NCI-H748 (cell line): Measurements from ENCODE around the gene OAT.

Experiments
- DNase-seq: peaks from one replicate; lab custom pipeline; 2025; ENCODE audit not compliant: unreplicated experiment; lab: John Stamatoyannopoulos, UW

Gene OAT

DNA sequence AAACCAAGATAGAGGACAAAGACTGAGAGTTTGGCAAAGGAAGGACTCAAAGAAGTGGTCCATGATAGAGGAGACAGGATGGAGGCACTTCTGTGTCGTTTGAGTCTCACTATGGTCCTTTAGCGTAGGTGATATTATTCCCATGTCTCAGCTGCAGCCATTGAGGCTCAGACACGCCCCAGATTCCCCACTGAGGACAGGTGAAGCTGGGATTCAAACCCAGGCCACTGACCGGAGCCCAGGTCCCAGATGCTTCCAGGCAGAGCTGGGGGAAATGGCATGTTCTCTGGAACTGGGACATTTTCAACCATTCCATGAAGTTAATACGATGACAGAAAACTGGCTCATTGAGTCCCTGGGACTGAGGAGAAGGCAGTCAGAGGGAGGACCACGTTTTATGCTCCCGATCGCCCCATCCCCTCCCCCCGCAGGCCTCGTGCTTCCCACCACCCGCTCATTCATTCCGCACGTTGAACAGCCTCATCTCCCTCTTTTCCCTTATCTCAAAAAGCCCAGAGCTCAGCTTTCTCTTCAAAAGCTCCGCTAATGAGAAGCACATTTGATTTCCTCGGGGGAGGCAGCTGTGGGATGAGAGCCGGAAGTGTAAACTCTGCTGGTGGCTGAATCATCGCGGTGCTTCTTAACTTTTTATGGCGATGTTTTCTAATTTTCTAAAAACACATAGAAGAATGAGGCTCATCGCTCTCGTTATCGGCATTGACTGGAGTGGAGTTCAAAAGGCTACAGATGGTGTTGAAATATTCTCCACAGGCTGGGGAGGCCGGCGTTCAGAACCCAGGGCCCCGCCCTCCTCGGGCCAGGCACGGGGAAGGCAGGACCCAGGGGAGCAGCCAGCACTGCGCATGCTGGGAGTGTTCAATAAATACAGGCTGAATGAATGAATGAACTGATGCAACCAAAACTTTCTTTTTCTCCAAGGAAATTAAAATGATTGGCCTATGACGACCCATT, 64.0 kb downstream of the OAT start:
- peak; percentile 60 for DNase-seq

DNA sequence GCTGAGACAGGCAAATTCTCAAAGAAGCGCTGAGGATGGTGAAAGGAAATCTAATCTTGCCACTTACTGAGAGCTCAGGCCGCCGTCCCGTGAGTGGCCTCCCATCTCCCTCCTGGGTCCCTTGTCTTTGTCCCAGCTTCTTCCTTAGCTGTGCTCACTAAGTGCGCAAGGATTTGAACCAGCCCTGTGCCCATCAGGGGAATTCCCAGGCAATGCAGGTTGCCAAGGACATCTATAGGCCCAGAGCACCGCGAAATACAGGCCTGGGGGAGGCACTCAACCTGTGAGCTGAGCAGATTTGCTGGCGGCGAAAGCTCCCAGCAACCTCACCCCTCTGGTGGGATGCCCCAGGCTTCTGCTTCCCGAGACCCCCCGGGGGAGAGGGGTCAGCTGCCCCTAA, 64.8 kb downstream of the OAT start:
- DNase-seq, result no peak

DNA sequence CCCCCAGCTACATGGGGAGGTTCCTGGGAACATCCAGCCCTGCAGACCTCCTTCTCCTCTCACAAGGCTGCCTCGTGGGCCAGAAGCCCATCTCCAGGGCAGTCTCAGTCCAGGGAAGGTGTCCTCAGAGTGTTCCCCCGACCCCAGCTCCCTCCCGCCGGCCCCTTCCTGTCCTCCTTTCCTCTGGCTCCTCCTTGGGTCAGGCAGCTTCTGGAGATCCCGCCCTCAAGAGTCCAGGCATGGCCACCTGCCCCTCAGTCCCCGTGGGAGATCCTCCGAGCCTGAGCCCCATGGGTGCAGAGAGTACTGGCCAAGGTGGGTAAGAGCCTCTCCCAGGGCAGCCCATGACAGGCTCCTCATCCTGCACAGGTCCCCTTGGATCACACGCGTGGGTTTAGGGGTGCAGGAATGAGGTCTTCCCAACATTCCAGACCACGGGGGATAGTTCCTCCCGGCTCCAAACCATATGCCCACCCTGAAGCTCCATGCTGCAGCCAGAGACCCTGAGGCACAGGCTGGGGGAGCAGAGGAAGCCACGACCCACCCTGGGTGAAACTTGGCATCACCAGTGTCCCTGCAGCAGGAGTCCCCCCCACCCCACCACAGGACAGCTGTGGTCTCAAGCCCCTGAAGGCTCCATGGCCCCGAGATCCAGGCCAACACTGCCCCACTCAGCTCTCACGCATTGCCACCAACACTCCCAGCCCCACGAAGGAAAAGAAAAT, 65.5 kb downstream of the OAT start:
- DNase-seq, result no peak

DNA sequence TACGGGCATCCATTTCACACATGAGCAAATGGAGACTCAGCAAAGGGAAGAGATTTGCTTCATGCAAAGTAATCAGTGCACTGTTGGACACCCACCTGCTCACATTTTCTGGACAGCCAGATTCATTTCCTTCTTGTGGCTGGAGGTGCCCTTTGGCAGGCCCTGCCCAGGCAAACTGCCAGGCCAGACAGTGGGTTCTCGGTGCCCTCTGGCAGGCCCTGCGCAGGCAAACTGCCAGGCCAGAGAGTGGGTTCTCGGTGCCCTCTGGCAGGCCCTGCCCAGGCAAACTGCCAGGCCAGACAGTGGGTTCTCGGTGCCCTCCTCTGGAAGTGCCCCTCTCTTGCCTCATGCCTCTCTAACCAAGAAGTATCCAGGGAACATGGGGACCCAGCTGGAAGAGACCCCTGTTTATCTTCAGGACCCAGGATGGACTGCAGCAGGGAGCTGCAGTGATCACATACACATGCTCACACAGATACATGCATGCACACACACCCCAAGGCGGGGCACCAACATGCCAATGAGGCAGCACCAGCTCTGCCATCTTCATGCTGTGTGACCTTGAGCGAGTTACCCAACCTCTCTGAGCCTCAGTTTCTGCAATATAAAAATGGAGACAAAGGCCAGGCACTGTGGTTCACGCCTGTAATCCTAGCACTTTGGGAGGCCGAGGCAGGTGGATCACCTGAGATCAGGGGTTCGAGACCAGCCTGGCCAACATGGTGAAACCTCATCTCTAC, 67.1 kb downstream of the OAT start:
- DNase-seq, result no peak

DNA sequence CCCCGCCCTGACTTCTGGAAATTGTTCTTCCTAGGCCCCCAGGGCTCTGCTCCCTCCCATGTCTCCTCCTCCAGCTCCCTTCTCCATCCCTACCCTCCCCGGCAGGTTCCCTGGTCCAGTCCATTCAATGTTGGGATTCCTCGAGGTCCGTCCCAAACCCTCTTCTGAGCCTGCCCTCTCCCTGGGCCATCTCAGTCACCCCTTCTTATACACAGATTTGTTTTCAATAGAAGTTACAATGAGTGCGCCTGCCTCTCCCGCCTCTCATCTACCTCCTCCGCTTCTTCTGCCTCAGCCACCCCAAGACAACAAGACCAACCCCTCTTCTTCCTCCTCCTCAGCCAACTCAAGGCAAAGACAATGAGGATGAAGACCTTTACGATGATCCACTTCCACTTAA, 67.9 kb downstream of the OAT start:
- DNase-seq, result no peak

DNA sequence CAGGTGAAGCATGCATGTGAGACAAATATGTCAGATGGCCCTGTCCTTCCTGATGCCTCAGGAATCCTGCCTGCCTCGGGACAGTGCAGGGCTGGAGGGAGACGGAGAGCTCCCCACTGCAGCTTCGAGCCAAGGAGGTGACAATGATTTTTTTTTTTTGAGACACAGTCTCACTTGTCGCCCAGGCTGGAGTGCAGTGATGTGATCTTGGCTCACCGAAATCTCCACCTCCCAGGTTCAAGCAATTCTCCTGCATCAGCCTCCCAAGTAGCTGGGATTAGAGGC, 68.8 kb downstream of the OAT start:
- no peak for DNase-seq

DNA sequence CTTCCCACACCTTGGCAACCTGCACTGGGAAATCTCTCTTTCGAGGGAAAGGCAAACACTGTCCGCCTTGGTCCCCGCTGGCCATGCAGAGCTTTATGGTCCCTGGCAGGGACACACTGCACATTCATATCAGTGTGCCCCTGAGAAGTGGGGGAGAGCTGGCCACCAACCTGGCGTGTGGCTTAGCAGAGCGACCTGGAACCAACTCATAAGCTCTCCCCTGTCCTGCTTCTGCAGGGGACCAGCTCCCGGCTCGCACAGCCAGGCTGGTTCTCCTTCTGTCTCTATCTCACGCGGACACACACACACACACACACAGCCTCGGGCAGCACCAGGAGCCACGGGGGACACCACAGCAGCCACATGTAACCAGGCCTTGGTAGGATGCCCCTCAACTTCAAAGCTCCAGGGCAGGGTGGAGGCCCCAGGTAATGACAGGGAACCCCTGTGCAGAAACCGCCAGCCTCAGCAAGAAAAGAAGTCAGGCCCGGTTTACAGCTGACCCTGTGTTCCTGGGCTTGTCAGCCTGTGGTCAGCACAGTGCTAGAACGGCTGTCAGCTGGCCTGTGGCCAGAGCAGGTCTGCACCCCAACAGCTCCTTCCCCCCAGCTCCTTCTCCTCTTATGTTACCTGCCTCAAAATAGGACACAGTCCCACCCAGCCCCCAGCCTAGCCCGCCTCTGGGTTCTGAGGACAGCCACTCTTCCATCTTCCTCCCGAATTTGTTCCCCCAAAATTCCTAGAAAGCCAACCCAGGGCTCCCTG, 69.3 kb downstream of the OAT start:
- no peak for DNase-seq

DNA sequence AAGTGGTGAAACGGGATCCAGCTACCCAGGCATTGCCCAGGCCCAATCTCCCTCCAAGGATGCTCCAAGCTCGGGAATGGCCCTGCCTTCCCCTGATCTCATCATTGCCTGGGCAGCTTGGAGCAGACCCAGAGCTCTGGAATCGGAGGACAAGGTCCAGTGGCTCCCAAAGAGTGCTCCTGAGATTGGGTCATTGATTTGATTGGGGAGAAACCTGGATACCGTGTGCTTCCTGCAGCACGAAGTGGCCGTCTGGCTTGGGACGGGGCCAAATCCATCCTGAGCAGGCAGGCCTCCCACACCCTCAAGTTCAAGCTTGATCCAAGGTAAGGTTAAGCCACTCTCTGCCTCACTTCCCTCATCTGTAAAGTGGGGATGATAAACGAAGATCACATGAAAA, 69.9 kb downstream of the OAT start:
- DNase-seq, result no peak

DNA sequence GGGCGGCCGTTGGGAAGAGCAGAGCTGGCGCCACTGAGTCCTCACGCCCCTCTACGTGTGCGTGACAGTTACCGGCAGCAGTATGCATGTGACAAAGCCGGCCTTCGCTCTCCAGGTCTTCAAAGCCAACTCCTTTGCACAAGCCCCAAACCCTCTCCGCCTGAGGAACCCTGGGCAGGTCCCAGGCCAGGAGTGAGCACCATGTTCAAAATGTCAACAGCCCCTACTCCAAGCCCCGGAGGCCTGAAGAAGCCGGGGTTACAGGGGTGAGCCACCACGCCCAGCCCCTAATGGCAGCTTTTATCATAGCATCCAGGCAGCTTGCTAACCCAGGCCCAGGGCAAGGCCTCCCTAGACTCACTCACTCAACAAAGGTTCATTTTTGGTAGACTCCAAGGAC, 70.8 kb downstream of the OAT start:
- no peak for DNase-seq
